GM12873 (cell line): ENCODE results near the gene TMEM30A.

Experiments
- CTCF ChIP-seq: IDR thresholded peaks from 2 replicates; pipeline ENCODE4 v1.5.1; 2012; ENCODE audit warnings: low read depth, mild to moderate bottlenecking, moderate library complexity, low read length, control low read depth; ENCODE audit not compliant: insufficient read depth; ENCODE audit errors: missing control alignments

Gene TMEM30A

GRCh38 chr6:75284632-75285282 lies at the start of gene TMEM30A:
TSS of gene TMEM30A (minus strand) at chr6:75284792. CDS start at chr6:75284638, 154 bp downstream.
- TF ChIP-seq CTCF, result no peak

- TF ChIP-seq CTCF, result no peak
Measured at GRCh38 chr6:75333676-75334200, 49.1 kb upstream of the TMEM30A start.

GRCh38 chr6:75331151-75331550 lies 46.6 kb upstream of the TMEM30A start:
- no peak for TF ChIP-seq CTCF

GRCh38 chr6:75329703-75330102 lies 45.1 kb upstream of the TMEM30A start:
- TF ChIP-seq CTCF, result no peak

GRCh38 chr6:75327807-75328206 lies 43.2 kb upstream of the TMEM30A start:
- TF ChIP-seq CTCF, result no peak

GRCh38 chr6:75326557-75327258 lies 42.1 kb upstream of the TMEM30A start:
- TF ChIP-seq CTCF, result no peak

- TF ChIP-seq CTCF, result no peak
Measured at GRCh38 chr6:75318900-75319299, 34.3 kb upstream of the TMEM30A start.
